ENCODE measurements around the gene SPATS1. TPM values are rescaled to one million over a fixed set of nuclear protein-coding genes. Genes with fewer than 3 reads are reported as not detected.
A peak's percentile ranks its signal among the peaks of the same experiment; 100 is the strongest.
"Not testable (repeated sequence)": the region's sequence is repeated elsewhere in the genome, so short reads cannot be mapped to it uniquely, and the experiment has no call there.

Gene SPATS1
- total and polyA plus RNA-seq, 2 donors (not counting 1 experiment from before 2014, with no cell fraction given) = not detected

GRCh38 chr6:44341095-44341890, 1.2 kb upstream of the SPATS1 start:
- 74% methylated on average over 3 of the region's 8 CpGs for WGBS (ENCODE audit: insufficient coverage)
- H3K9me3 Mint-ChIP-seq (ENCODE audit: insufficient read depth) = no peaks in the 10 kb centered on the region
- intact Hi-C loops (cut with micrococcal nuclease) = no loop called here
- H3K79me2 ChIP-seq (ENCODE audit: control insufficient read depth, insufficient read depth, low read length) = no peaks in the 10 kb centered on the region
- no peak overlapping the region for H3K27ac ChIP-seq (ENCODE audit: low read length in 2 of 2)
- H3K4me3 Mint-ChIP-seq = no peak overlapping the region
- peaks cover 0 to 6% of the 10 kb centered on the region in 2 donors for H3K4me1 ChIP-seq (ENCODE audit: control insufficient read depth in 2 of 2, insufficient read depth in 2 of 2, low read length in 2 of 2)
- CTCF ChIA-PET = no interaction called here
- TF ChIP-seq, protein P1, sequence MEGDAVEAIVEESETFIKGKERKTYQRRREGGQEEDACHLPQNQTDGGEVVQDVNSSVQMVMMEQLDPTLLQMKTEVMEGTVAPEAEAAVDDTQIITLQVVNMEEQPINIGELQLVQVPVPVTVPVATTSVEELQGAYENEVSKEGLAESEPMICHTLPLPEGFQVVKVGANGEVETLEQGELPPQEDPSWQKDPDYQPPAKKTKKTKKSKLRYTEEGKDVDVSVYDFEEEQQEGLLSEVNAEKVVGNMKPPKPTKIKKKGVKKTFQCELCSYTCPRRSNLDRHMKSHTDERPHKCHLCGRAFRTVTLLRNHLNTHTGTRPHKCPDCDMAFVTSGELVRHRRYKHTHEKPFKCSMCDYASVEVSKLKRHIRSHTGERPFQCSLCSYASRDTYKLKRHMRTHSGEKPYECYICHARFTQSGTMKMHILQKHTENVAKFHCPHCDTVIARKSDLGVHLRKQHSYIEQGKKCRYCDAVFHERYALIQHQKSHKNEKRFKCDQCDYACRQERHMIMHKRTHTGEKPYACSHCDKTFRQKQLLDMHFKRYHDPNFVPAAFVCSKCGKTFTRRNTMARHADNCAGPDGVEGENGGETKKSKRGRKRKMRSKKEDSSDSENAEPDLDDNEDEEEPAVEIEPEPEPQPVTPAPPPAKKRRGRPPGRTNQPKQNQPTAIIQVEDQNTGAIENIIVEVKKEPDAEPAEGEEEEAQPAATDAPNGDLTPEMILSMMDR (IDR thresholded peaks at IDR 0.05) = no peak
- no peak for TF ChIP-seq EZH2 (IDR thresholded peaks at IDR 0.05; ENCODE audit: borderline replicate concordance, insufficient read depth, low read depth, low read length, poor library complexity, severe bottlenecking)
- H3K4me1 Mint-ChIP-seq = no peaks in the 10 kb centered on the region
- ATAC-seq (ENCODE audit: low read depth) (no peak), DNase-seq (no peak)
- no peak overlapping the region for H2AFZ ChIP-seq (ENCODE audit: insufficient read depth, low read depth, low read length, poor library complexity, severe bottlenecking)
- no peaks in the 10 kb centered on the region for H4K20me1 ChIP-seq (ENCODE audit: control insufficient read depth, insufficient read depth, low read length, poor library complexity, severe bottlenecking)
- no peak overlapping the region for H3K27ac Mint-ChIP-seq
- no peak overlapping the region for H3K9ac ChIP-seq (ENCODE audit: low read length)
- peaks cover 41% of the 10 kb centered on the region for H3K27me3 Mint-ChIP-seq
- POLR2A ChIA-PET = no interaction called here
- H3K9me3 ChIP-seq (ENCODE audit: control extremely low read depth in 1 of 3, control insufficient read depth in 2 of 3, insufficient read depth in 1 of 3, low read length in 2 of 3) = no peaks in the 10 kb centered on the region
- no peak overlapping the region for H3K4me3 ChIP-seq (ENCODE audit: control extremely low read depth in 1 of 5, extremely low read depth in 1 of 5, insufficient read depth in 1 of 5, low read depth in 2 of 5, low read length in 4 of 5)
- H3K4me2 ChIP-seq (replicated peaks; ENCODE audit: low read depth, low read length, poor library complexity, severe bottlenecking) = no peak overlapping the region
- peaks cover 0 to 42% (median 24%) of the 10 kb centered on the region in 4 experiments for H3K27me3 ChIP-seq (replicated peaks in 1 of 4; ENCODE audit: control extremely low read depth in 1 of 4, control insufficient read depth in 3 of 4, insufficient read depth in 4 of 4, low read length in 3 of 4)
- H3K36me3 ChIP-seq (replicated peaks in 1 of 2; ENCODE audit: control extremely low read depth in 1 of 2, control insufficient read depth in 1 of 2, extremely low read depth in 1 of 2, insufficient read depth in 2 of 2, low read length in 1 of 2) = no peaks in the 10 kb centered on the region

GRCh38 chr6:44342052-44342451, 398 bp upstream of the SPATS1 start:
- H3K4me1 ChIP-seq (ENCODE audit: control insufficient read depth in 2 of 2, insufficient read depth in 2 of 2, low read length in 2 of 2) = peaks cover 0 to 6% of the 10 kb centered on the region in 2 donors
- H3K9me3 ChIP-seq (ENCODE audit: control extremely low read depth in 1 of 3, control insufficient read depth in 2 of 3, insufficient read depth in 1 of 3, low read length in 2 of 3) = no peaks in the 10 kb centered on the region
- WGBS (ENCODE audit: insufficient coverage) = 4% methylated on average over 3 of the region's 6 CpGs
- ChIA-PET CTCF (no interaction called here), POLR2A (no interaction called here)
- no peak overlapping the region for H3K9ac ChIP-seq (ENCODE audit: low read length)
- no peaks in the 10 kb centered on the region for H4K20me1 ChIP-seq (ENCODE audit: control insufficient read depth, insufficient read depth, low read length, poor library complexity, severe bottlenecking)
- peaks cover 0 to 42% (median 25%) of the 10 kb centered on the region in 4 experiments for H3K27me3 ChIP-seq (replicated peaks in 1 of 4; ENCODE audit: control extremely low read depth in 1 of 4, control insufficient read depth in 3 of 4, insufficient read depth in 4 of 4, low read length in 3 of 4)
- no peaks in the 10 kb centered on the region for H3K36me3 ChIP-seq (replicated peaks in 1 of 2; ENCODE audit: control extremely low read depth in 1 of 2, control insufficient read depth in 1 of 2, extremely low read depth in 1 of 2, insufficient read depth in 2 of 2, low read length in 1 of 2)
- H3K4me2 ChIP-seq (replicated peaks; ENCODE audit: low read depth, low read length, poor library complexity, severe bottlenecking) = no peak overlapping the region
- Mint-ChIP-seq H3K4me1 (no peaks in the 10 kb centered on the region), H3K27ac (no peak overlapping the region), H3K9me3 (ENCODE audit: insufficient read depth) (no peaks in the 10 kb centered on the region), H3K27me3 (peaks cover 43% of the 10 kb centered on the region), H3K4me3 (no peak overlapping the region)
- no peak overlapping the region for H3K27ac ChIP-seq (ENCODE audit: low read length in 2 of 2)
- peak overlapping the region; percentile 27 for H2AFZ ChIP-seq (ENCODE audit: insufficient read depth, low read depth, low read length, poor library complexity, severe bottlenecking)
- ATAC-seq (ENCODE audit: low read depth) (no peak), DNase-seq (no peak)
- TF ChIP-seq, protein P1 (IDR thresholded peaks at IDR 0.05) = no peak
- no peak for TF ChIP-seq EZH2 (IDR thresholded peaks at IDR 0.05; ENCODE audit: borderline replicate concordance, insufficient read depth, low read depth, low read length, poor library complexity, severe bottlenecking)
- intact Hi-C loops (cut with micrococcal nuclease) = no loop called here
- no peak overlapping the region for H3K4me3 ChIP-seq (ENCODE audit: control extremely low read depth in 1 of 5, extremely low read depth in 1 of 5, insufficient read depth in 1 of 5, low read depth in 2 of 5, low read length in 4 of 5)
- H3K79me2 ChIP-seq (ENCODE audit: control insufficient read depth, insufficient read depth, low read length) = no peaks in the 10 kb centered on the region

- H3K36me3 ChIP-seq (replicated peaks in 1 of 2; ENCODE audit: control extremely low read depth in 1 of 2, control insufficient read depth in 1 of 2, extremely low read depth in 1 of 2, insufficient read depth in 2 of 2, low read length in 1 of 2); H3K9me3 Mint-ChIP-seq (ENCODE audit: insufficient read depth); intact Hi-C loops (cut with micrococcal nuclease); H3K9me3 ChIP-seq (ENCODE audit: control extremely low read depth in 1 of 3, control insufficient read depth in 2 of 3, insufficient read depth in 1 of 3, low read length in 2 of 3); H3K4me1 ChIP-seq (ENCODE audit: control insufficient read depth in 2 of 2, insufficient read depth in 2 of 2, low read length in 2 of 2); H3K79me2 ChIP-seq (ENCODE audit: control insufficient read depth, insufficient read depth, low read length); H3K9ac ChIP-seq (ENCODE audit: low read length); ATAC-seq (ENCODE audit: low read depth); H3K4me1 Mint-ChIP-seq; H4K20me1 ChIP-seq (ENCODE audit: control insufficient read depth, insufficient read depth, low read length, poor library complexity, severe bottlenecking); H2AFZ ChIP-seq (ENCODE audit: insufficient read depth, low read depth, low read length, poor library complexity, severe bottlenecking); POLR2A ChIA-PET; H3K27ac ChIP-seq (ENCODE audit: low read length in 2 of 2); H3K27ac Mint-ChIP-seq; H3K4me3 Mint-ChIP-seq; H3K4me3 ChIP-seq (ENCODE audit: control extremely low read depth in 1 of 5, extremely low read depth in 1 of 5, insufficient read depth in 1 of 5, low read depth in 2 of 5, low read length in 4 of 5); CTCF ChIA-PET; DNase-seq; H3K4me2 ChIP-seq (replicated peaks; ENCODE audit: low read depth, low read length, poor library complexity, severe bottlenecking): not testable (repeated sequence)
- H3K27me3 Mint-ChIP-seq = peaks cover 44% of the 10 kb centered on the region
- peaks cover 0 to 36% (median 21%) of the 10 kb centered on the region in 4 experiments for H3K27me3 ChIP-seq (replicated peaks in 1 of 4; ENCODE audit: control extremely low read depth in 1 of 4, control insufficient read depth in 3 of 4, insufficient read depth in 4 of 4, low read length in 3 of 4)
- no CpG with 5 or more reads among the region's 4 CpGs for WGBS (ENCODE audit: insufficient coverage)
Measured at GRCh38 chr6:44346818-44347217, 4.4 kb downstream of the SPATS1 start.
